Fibroblast of skin of left quadriceps (primary cell): Measurements from ENCODE around the gene MRPS34.
A peak's percentile ranks its signal among the peaks of the same experiment; 100 is the strongest.
"Not testable (repeated sequence)": the region's sequence is repeated elsewhere in the genome, so short reads cannot be mapped to it uniquely, and the experiment has no call there.

Source experiments
- DNase-seq, 2 experiments: peaks; one replicate each; pipeline ENCODE4 v3.0.0-alpha.2; 2013; ENCODE audit warnings: low read depth in 2 of 2

Gene MRPS34

DNA sequence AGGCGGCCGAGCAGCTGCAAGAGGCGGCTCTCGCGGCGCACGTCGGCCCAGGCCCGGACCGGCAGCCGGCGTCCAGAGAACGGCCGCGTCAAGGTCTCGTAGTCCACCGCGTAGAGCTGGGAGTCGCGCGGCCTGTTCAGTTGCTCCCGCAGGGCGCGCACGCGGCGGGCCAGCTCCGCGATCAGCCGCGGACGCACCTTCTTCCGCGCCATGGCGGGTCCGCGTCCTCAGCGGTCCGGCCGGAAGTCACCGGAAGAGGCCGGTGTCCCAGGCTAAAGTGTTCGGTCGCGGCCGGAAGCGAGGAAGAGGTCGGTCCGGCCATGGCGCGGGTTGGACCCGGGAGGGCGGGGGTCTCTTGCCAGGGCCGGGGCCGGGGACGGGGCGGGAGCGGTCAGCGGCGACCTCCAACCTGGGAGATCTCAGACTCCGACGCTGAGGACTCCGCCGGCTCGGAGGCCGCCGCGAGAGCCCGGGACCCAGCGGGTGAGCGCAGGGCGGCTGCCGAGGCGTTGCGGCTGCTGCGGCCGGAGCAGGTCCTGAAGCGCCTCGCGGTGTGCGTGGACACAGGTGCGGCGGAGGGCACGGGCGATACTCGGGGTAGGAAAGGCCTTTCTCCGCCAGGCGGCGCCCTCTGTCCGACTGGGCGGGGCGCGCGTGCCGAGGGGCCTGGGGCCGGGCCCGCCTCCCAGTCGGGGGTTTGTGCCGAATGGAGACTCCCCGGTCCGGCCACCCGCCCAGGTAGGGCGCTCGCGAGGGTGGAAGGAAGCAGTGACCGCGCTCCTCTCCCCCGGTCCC, at the start of gene MRPS34:
Gene MRPS34, minus strand, starts transcription at position 227 of the 795 bp plus-strand sequence. Its CDS starts 15 bp downstream, at position 212.
- peak; percentile 43 to 51 for DNase-seq

DNA sequence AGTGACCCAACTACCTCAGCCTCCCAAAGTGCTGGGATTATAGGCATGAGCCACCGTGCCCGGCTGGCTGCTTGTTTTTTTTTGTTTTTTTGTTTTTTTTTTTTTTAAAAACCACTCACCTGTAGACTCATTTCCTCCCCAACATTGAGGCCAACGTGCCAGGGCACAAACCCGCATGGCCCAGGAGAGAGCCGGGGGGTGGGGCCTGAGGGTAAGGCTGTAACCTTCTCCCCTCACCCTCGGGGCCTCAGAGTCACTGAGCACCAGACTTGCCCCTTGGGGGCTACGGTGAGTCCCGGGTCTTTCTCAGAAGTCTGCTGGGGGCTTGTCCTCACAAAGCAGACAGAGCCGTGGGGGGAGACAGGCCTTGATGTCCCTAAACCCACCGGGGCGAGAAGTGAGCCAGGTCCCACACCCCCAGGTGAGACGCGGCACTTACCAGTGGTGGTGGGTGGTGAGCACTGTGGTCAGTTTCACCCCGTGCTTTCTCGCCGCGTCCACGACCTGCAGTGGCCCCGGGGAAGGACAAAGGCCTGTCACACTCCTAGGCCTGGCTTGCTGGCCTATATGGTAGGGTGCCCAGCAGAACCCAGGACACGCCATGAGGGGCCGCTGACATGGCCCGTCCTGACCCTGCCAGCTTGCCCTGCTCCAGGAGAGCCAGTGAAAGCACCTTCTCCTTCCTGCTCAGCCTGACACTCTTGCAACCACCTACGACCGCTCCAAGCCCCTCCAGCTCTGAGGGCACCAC, 49.1 kb upstream of the MRPS34 start:
- no peak for DNase-seq

DNA sequence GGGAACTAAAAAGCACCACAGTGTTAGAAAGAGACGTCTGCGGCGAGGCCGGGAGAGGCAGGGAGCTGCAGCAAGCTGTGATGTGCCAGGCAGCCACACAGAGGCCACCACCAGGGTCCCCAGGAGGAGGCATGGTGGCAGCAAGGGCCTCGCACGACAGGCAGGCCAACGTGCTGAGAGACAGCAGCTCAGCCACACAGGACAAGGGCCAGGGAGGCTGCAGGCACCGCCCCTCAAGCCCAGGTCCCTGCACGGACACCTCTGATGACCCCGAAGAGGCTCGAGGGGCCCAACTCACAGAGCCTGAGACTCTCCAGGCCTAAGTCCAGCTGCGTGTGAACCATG, 48.0 kb upstream of the MRPS34 start:
- DNase-seq = no peak

DNA sequence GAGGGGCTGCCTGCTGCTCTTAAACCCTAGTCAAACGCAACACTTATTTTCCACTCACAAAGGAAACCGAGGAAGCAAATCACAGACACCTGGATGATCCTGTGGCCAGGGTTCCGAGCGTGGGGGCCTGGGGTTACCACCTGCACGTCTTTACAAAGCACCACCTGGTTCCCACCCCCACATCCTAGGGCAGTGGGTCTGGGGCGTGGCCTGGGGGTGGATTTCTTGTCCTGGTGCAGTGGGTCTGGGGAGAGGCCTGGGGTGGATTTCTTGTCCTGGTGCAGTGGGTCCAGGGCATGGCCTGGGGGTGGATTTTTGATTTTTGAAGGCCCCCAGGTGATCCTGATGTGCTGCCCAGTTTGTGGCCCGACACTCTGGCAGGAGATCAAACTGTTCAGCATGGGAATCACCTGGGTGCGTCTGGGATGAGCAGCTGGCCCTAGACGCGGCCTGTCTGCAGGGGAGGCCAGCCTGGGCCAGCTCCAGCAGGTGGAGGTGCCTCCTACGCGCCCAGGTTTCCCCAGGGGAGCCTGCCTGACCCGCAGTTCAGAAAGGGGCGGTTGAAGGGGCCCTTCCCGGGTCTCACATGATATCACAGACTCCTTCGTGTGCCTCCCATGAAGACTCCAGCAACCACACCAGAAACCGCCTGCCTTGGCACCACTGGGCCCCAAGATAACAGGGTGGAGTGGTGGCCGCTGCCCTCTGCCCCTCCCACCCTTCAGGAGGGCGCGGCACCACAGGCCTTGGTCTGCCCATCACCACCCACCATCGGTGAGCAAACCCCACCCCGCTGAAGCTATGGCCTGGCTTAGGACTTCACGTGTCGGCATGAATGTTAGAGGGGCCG, 47.4 kb upstream of the MRPS34 start:
- no peak for DNase-seq

DNA sequence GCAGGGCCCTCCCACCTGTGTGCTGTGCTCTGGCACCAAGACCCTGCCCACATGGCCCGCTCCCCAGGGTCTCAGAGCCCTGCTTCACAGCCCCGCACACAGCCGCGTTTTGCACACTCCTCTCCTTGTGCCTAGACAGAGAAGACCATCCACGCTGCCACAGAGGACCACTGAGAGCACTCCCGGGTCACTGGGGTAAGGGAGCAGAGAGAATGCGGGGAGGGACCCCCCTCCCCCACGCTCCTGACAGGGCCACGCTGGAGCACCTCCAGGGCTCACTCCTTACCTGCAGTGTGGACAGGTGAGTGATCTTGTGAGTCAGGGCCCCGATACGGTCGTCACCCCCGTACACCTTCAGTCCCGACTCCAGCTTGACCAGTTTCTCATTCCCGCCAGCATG, 46.7 kb upstream of the MRPS34 start:
- no peak for DNase-seq

DNA sequence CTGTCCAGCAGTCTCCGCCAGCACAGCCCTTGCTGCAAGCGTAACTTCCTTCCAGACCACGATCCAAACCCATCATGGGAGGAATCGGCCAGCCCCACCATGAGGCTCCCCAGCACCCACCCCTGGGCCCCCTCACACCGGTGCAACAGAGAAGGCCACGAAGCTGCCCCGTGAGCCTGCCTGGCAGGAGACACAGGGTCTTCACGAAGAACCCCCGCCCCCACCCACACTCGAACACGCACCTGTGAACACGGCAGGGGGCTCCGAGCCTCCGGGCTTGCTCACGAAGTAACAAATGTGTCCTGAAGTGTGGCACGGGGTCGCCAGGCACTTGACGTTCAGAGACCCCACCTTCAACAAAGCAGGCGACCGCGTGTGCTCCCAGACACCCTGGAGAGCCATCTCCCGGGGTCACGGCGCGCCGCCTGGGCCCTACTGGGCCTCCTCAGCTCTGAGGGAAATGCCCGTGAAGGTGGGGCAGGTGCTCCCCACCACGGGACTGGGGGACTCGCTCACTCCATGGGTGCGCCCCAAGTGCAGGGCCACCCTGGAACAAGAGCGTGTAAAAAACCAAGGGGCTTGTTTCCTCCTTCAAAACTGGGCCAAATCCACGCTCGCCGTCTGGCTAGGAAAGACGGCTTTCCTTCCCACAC, 46.1 kb upstream of the MRPS34 start:
- no peak for DNase-seq

DNA sequence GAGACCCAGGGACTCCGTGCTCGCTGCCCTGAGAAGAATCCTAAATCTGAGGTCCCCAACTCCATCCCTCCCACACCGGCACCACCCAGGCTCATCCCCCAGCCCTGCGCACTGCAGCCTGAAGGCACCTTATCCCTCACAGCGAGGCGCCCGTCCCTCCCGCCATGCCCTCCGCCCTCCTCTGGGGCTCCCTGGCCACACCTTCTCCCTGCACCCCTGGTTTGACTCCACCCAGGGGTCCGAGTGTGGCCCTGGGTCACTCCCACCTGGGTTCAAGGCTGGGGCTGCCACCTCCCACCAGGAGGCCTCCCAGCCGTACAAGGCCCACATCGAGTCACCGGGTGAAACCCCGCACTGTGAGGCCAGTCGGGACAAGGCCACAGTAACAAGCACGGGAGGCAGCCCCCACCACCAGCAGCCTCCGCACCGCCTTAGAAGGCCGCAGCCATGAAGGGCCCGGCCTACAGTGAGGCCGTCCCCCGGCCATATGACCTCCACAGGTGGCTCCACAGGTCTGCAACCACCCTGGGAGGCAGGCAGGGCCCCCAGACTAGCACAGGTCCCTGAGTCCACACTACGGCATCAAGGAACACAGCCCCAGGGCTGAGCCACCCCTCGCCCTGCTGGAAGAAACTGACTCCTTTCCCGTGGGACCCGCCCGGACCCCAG, 45.4 kb upstream of the MRPS34 start:
- DNase-seq = no peak

DNA sequence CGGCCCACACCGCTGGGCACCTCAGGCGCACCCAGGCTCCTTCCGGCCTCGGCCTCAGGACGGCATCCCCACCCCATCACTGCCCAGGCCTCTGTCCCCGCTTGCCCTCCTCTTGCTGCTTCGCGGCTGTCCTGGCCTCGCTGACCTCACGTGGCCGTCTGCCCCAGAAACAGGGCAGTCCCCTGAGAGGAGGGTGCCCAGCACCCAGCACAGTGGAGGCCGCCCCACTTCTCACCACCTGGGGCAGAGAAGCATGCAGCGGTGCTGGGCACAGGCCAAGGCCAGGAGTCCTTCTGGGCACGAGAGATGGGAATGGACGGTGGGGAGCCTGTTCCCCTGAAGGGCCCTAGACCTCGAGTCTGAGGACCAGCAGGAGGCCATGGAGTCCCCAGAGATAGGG, 44.8 kb upstream of the MRPS34 start:
- no peak for DNase-seq

DNA sequence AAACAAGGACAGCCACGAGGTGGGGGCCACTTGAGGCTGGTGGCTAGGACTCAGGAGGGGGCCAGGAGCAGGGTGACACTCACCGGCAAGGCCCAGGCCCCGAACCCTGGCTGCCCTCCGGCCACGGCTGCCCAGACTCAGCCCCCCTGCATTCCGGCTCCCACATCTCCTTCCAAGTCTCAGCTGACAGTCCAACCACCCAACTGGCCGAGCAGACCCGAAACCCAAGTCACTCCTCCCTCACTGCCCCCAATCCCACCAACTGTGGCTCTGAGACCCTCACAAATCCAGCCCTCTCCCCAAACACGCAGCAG, 44.3 kb upstream of the MRPS34 start:
- no peak for DNase-seq

DNA sequence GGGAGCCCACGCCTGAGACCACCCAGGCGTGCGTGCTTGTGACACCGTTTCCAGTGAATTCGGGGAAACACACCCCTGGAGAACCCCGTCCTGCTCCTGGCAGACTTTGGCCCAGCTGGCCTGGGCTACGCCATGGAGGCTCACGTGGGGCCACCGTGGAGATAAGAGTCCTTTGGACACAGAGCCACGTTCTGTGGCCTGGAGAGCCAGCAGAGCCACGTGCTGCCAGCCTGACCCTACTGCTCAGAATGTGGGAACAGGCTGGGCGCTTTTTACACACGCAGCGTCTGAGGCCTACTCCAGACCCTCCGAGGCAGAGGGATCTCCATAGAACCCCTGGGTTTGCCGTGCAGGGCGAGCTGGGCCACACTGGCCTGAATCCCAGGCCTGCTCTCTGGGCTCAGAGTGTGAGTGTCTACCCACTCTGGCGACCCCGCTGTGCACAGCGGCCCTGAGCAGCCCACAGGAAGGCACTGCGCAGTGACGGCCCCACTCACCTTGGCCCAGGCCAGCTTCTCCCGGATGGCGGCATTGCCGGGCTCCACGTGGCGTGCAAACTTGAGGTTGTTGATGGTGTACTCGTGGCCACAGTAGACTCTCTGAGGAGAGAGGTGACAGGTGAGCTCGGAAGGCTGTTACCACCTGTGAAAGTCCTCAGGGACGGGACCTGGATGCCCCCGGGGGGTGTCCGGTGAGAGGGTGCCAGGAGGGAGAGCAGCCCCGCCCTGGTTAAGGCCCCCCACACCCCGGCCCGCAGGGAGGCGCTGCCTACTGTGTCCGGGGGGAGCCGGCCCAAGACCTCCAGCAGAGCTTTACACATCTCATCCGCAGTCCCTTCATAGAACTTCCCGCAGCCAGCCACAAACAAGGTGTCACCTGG, 43.7 kb upstream of the MRPS34 start:
- DNase-seq = no peak

DNA sequence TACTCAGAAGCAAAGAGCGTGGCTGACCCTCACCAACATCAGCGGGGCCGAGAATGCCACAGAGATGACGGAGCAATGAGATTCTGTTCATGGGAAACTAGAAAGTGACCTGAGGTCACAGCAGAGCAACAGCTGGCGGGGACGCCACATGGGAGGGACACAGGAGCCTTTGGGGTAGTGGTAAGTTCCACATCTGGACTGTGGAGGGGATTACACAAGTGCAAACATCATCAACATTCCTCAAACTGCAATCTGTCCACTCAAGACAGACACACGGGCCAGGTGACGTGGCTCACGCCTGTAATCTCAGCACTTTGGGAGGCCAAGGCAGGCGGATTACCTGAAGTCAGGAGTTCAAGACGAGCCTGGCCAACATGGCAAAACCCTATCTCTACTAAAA, 42.5 kb upstream of the MRPS34 start:
- no peak for DNase-seq

DNA sequence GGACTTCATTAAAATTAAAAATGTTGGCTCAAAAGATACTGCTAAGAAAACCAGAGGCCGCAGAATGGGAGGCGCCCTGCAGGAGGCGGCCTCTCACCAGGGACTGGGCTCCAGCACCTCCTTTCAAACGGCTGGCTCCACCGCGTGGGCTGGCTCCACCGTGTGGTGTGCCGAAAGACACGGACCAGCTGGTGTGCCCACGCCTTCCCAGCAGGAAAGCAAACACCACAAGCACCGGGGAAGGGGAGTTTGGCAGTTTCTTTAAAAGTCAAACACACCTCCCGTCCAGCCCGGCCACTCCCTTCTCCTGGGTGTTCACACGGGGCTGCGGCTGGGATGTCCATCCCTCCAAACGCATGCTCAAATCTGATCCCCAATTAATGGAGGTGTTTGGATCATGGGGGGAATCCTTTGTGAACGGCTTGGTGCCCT, 39.8 kb upstream of the MRPS34 start:
- DNase-seq = peak; percentile 10 to 23

DNA sequence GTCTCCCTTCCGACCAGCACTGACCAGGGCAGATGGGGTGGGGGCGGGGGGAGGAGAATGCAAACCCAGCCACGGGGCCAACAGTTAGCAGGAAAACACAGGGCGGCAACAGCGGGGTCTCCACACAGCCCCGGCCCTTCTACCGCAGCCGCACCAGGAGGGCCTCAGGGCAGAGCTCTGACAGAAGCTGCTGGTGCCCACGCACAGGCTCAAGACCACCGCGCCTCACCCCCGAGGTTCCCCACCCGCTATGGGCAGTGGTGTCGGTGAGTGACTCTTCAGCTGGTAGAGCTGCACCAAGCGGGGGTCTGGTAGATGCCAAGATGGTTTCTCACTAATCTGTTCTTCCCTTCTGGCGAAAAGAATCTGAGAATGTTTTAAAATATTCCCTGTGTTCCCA, 37.6 kb upstream of the MRPS34 start:
- DNase-seq = no peak

DNA sequence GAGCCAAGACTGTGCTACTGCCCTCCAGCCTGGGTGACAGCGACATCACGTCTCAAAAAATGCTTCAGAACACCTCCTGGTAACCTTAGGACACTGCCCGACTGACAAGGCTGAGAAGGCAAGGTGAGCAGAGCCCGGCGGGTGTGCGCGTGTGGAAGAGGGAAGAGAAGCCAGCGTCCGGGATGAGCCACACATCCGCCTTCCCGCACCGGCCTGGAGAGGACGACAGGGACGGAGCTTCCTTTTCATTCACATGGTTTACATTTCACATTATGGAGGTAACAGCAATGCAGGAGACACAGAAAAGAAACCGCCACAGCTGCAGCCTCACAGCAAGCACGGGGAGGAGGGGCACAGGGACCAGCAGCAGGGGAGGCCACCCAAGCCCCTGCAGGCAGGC, 37.2 kb upstream of the MRPS34 start:
- no peak for DNase-seq

DNA sequence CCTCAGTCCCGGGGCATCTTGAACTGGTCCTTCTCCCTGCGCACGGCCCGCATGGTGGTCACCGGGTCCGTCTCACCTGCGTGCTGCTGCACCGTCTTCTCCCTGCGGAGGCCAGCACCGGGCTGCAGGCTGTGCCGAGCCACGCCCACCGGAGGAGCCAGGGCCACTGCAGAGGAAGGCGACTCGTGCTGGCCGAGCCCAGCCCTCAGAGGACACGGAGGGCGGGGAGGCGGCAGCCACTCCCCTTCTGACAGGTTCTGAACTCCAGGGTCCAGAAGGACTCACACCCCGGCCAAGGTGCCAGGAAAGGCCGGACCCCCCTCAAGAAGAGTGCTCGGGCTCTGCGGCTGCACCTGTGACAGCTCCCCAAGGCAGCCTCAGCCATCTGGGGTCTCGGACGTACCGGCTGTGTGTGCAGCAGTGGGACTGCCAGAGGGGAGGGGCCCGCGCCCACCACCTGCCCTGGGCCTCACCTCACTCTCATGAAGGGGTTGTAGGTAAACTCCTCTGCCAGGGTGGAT, 36.4 kb upstream of the MRPS34 start:
- no peak for DNase-seq

DNA sequence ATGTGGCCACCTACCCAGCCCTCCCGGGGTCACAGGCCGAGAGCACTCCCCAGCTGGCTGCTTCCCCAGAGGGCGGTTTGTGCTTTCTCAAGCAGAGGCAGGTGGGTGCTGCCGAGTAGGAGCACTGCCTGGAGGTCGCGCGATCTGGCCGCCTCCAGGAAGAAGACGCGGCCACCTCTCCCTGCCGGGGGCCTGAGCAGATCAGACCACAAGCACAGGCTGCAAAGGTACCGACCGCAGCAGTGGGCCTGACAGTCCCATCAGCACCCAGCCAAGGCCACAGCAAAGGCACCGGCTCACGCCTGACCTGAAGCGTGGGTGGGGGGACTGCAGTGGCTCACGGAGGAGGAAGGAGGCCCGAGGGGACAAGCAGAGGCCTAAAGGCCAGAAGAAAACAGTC, 35.8 kb upstream of the MRPS34 start:
- DNase-seq = no peak

DNA sequence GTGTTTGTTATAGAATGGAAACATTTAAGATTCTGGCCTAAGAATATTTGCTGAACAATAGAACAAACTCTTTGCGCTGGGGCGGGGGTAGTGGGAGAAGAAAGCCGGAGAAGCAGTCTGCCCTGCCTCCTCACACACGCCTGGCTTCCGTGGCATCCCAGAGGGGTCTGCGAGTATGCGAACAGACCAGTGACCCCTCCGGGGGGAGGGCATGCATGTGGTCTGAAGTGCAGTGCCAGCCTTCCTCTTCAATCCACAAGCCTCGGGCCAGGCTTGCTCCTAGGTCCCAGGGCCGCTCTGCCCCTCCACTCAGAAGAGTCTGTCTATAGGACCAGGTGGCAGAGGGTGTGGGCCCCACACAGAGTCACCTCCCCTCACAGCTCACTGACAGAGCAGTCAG, 34.7 kb upstream of the MRPS34 start:
- no peak for DNase-seq

DNA sequence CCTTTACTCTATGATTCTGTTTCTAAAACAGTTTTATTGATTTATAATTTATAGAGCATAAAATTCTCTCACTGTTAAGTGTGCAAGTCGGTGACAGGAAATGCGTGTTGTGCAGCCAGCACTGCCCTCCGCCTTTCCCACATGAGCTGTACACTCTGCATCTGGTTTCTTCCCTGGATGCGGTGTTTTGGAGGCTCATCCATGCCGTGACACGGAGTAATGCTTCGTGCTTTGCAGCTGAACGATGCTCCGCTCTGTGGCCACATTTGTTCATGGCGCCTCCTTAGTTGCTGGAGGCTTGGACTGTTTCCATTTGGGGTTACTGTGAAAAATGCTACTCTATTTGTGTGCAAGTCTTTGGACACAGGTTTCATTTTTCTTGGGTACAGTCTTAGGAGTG, 27.8 kb upstream of the MRPS34 start:
- DNase-seq = peak in 1 of 2 experiments; percentile 3

DNA sequence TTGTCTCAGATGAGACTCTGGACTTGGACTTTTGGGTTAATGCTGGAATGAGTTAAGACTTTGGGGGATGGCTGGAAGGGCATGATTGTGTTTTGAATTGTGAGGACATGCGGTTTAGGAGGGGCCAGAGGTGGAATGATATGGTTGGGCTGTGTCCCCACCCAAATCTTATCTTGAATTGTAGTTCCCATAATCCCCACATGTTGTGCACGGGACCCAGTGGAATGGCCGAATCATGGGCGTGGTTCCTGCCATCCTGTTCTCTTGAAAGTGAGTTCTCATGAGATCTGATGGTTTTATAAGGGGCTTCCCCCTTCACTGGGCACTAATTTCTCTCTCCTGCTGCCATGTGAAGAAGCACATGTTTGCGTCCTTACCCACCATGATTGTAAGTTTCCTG, 26.3 kb upstream of the MRPS34 start:
- not testable (repeated sequence) for DNase-seq
